Urothelium cell line (cell line): Measurements from ENCODE around the gene MICOS13.
A peak's percentile ranks its signal among the peaks of the same experiment; 100 is the strongest.
"Not testable (repeated sequence)": the region's sequence is repeated elsewhere in the genome, so short reads cannot be mapped to it uniquely, and the experiment has no call there.

Experiments used
- DNase-seq: peaks from one replicate; pipeline ENCODE4 v3.0.0; 2011; ENCODE audit warnings: low spot score, mixed read lengths
- FAIRE-seq: peaks from 2 replicates; lab custom pipeline; 2011; peaks lifted over from hg19 to GRCh38; lab: Jason Lieb, UNC

Gene MICOS13

DNA sequence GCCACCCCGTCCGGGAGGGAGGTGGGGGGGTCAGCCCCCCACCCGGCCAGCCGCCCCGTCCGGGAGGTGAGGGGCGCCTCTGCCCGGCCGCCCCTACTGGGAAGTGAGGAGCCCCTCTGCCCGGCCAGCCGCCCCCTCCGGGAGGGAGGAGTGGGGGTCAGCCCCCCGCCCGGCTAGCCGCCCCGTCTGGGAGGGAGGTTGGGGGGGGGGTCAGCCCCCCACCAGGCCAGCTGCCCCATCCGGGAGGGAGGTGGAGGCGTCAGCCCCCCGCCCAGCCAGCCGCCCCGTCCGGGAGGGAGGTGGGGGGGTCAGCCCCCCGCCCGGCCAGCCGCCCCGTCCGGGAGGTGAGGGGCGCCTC, 21.7 kb upstream of the MICOS13 start:
- FAIRE-seq, DNase-seq: not testable (repeated sequence)

DNA sequence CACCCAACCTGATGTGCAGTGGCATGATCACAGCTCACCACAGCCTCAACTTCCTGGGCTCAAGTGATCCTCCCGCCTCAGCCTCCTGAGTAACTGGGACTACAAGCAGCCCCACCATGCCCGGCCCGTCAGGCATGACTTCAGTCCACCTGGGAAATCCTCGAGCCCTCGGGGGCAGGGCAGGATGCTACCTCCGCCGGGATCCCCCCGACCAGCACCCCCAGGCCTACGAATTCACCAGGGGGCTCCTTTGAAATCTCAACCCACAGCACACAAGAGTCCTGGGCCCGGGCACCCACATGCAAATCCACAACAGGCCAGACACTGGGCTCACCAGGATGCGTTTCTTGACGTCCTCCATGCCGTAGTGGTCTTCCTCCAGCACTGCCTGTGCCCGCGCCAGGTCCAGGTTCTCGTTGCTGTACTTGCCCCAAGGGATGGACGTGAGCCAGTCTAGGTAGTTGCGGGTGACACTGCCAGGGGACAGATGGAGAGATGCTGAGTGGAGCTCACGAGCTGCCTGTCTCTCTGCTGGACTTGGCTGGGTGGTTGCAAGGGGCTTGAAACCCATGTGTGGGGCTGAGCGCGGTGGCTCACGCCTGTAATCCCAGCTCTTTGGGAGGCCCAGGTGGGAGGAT, 20.3 kb upstream of the MICOS13 start:
- FAIRE-seq = no peak
- no peak for DNase-seq

DNA sequence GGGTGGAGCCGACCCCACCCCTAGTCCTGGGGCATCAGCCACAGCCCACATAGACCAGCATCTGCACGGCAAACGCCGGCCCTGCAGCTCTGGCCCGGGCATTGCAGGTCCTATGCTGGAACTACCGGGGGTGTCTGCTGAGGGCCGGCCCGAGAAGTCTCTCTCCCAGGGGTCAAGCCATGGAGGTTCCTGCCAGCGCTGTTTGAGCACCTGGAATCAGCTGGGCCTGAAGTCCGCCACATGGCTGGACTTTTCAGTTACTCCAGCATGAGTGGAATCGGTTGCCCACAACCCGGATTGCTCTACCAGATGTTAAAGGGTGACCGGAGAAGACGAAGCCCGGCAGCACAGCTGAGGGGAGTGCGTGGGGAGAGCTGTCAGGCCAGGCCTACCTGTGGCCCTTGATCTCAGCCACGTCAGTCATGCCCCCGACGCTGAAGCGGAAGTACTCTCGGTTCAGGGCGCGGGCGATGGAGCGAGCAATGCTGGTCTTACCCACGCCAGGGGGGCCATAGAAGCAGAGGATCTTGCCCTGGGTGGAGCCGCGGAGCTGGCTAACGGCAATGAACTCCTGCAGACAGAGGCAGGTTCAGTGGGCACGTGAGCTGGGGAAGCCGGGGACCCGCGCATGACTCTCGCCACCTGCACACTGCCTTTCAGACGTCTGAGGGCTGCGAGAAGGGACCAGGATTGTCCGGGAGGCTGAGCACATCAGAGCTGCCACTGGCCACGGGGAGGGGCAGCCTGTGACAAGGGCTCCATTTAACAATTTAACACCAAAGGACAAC, 18.5 kb upstream of the MICOS13 start:
- no peak for DNase-seq
- FAIRE-seq = no peak

DNA sequence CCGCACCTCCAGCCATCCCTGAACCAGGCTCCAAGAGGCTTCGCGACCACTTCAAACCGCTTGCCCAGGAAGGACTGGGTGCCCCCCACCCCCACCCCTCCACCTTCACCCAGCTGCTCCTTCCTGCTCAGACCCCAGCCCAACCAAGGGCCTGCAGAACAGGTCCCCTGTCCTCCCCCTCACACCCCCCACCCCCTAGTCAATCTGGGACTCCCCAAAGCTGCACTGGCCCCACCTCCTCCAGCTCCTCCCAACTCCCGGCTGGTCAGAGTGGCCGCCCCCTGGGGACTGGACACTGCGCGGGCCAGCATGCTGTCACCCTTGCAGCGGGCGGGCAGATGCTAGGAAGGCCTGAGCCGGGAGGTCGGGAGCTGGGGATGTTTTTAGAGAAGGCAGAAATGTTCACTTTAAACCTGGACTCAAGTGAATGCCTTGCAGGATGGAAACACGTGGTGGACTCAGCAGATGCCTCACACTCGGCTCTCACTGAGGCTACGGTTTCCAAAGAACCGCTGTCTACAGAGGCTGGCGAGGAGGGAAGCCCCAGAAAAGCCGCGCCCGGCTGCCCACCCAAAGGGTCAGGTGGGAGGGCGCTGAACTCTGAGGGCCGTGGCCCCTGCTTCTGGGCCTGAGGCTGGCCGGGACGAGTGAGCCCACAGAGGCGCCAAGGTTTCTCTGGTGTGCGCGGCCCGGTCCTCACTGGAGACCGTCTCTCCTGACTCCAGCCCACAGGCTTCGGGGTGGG, 17.7 kb upstream of the MICOS13 start:
- DNase-seq (no peak), FAIRE-seq (no peak)

DNA sequence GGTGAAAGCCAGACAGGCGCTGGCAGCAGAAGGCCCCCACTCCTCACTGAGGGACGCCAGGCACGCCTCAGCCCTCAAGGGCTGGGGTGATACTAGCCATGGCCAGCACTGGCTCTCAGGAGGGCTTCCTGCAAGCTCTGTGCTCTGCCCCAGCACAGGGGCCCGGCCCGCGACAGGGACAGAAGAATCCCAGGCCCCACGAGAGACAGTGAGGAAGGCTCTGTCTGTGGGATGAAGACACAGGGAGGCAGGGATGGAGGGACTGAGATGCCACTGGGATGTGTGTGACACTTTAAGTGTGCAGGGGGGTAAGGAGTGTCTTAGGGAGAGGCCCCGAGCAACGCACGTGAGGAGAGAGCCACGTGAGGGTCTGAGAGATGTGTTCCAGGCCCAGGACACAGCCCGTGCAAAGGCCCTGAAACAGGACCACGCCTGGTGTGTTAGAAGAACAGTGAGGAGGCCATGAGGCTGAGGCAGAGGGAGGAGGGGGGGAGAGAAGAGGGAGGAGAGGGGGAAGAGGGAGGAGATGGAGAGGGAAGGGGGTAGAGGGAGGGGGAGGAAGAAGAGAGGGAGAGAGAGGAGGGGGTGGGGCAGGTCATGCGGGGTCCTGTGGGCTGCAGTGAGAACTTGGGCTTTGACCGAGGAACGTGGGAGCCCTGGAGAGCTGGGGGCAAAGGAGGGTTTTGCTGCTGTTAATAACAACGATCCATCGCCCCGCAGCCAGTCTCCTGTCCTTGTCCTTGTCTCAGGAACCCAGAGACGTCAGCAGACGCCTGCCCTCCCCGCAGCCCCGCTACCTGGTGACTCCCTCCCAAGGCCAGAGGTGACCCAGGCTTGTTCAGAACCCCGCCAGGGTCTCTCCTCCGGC, 16.9 kb upstream of the MICOS13 start:
- FAIRE-seq = no peak

DNA sequence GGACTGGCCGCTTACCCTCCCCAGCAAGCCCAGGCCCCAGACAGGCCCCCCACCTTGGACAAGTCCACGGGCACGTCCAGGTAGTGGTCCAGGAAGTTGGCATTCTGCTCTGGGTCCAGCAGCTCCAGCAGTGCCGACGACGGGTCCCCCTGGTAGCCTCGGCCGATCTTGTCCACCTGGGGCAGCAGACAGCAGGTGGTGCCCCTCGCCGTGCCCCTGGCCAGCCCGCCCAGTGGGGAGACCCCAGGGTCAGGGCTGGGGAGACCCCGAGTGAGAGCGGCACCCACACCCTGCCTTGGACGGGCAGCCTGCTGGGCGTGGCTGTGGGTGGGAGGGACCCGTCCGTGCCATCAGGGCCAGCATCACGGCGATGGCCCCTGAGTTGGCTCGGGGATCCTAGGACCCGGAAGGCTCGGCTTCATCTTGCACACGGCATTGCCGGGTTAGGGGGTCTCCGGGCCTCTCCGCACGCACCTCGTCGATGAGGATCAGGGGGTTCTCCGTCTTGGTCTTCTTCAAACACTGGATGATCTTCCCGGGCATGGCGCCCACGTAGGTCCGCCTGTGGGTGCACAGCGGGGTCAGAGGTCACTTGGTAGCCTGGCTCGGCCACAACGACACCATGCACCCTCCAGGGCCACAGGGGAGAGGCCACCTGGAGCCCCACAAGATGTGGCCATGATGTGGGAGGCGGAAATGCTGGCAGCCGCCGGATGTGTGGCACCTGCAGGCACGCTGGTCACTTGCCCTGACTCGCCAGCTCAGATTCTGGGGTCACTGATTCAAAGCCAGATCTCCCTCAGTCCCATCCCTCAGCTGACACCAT, 16.1 kb upstream of the MICOS13 start:
- FAIRE-seq (no peak), DNase-seq (no peak)

More for the DNA sequence above, 16.9 kb upstream of the MICOS13 start:
- no peak for DNase-seq

DNA sequence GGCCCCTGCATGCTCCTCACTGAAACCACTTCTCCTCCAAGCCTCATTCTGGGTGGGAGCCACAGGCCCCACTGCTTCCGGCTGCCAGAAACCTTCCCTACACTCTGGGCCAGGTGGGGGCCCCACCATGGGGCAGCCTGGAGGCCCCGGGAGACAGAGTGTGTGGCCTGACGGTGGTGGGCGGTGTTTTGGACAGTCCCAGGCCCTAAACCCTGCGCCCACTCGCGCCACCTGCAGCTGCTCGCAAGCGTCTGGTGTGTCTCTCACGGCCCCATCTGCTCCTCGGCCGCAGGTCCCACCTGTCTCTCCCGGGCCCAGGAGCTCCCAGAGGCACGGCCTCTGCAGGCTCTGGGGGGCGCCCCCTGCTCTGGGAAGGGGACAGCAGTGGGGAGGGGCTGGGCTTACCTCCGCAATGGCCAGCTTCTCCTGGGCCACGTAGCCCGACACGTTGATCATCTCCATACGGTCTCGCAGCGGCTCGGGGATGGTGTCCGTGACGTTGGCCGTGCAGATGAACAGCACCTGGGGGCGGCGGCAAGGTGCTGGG, 15.4 kb upstream of the MICOS13 start:
- no peak for FAIRE-seq
- DNase-seq = no peak

DNA sequence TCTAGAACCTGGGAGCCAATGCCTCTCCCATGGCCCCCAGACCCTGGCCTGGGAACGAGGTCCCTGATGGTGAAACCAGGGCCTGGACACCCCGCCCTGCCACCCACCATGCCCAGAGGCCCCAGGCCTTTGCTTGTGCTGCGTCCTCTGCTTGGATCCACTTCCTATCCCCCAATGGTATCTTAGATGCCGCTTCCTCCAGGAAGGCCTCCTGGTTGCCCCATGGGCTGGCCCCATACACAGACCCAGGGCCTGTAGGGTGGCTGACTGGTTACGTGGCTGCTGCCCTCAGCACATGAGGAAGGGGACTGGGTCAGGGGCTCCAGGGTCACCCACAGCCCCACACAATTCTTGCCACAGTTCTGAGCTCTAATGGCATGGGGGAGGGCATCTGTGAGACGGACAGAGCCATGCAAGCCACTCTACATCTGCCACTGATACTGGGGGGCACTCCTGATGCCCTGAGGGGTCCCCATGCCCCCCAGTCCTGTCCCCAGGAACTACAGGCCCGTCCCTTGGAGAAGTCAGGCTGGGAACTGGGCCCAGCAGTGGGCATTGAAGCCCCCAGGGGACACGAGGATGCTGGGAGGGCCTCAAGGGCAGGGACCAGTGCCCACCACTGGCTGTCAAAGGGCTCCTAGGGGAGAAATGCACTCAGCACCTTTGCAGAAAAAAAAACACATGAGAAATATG, 14.8 kb upstream of the MICOS13 start:
- FAIRE-seq (no peak), DNase-seq (no peak)

DNA sequence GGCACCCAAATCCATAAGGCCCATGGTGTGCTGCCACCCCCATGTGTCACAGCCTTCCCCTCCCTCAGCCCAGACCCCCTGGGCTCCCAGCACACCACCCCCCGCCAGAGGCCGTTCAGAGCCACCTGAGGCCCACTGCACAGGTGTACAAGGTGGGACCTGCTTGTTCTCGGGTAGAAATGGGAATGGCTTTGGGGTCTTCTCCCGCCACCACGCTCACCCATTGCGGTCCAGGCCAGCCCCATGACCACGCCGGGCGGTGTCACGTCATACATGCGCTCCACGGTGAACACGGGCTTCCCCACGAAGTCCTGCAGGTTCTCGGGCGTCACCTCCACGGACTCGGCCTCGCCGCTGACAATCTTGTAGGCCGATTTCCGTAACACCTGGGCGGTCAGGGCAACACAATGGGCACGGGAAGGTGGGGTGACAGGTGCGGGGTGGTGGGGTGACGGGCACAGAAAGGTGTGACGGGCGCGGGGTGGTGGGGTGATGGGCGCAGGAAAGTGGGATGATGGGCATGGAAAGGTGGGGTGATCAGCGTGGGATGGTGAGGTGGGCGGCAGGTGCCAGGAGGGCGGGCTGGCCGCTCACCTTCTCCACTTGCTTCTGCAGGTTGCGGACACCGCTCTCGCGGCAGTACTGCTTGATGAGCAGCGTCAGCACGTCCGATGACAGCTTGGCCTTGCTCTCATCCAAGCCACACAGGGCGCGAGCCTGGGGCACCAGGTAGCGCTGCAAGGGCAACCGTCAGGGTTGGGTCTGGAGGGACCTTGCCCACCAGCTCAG, 14.0 kb upstream of the MICOS13 start:
- FAIRE-seq = no peak
- DNase-seq = no peak

DNA sequence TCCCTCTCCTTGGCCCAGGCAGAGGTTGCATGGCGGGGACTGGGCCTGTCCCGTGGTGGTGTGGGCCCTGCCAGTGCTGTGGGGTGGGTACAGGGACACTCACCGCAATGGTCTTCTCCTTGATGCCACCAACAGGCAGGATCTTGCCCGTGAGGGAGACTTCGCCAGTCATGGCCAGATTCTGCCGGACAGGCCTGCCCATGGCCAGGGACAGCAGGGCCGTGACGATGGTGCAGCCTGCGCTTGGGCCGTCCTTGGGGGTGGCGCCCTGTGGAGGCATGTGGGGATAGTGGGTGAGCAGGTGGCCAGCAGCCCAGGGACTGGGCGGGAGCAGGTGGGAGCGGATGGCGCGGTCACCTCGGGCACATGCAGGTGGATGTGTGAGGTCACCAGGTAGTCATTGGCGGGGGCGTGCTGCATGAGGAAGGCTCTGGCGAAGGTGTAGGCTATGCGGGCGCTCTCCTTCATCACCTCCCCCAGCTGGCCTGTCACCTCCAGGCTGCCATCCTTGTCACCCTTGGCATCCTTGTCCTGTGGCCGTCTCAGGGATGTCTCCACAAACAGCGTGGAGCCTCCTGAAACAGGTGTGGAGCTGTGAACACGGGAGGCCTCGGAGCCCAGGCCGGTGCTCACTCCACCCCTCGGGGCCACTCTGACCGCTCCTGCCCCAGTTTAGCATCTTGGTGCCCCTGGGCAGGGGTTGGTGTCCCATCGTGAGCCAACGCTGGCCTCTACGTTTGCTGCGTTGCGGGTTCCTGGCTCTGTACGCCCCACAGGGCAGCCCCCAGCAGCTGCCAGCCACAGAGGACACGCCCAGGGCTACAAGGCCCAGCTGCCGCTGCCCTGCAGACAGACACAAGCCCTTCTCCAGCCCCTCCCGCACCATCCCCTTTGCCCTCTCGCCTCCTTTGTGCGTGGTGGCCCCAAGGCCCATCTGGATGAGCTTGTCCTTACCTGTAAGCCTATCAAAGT, 13.2 kb upstream of the MICOS13 start:
- no peak for DNase-seq
- no peak for FAIRE-seq

DNA sequence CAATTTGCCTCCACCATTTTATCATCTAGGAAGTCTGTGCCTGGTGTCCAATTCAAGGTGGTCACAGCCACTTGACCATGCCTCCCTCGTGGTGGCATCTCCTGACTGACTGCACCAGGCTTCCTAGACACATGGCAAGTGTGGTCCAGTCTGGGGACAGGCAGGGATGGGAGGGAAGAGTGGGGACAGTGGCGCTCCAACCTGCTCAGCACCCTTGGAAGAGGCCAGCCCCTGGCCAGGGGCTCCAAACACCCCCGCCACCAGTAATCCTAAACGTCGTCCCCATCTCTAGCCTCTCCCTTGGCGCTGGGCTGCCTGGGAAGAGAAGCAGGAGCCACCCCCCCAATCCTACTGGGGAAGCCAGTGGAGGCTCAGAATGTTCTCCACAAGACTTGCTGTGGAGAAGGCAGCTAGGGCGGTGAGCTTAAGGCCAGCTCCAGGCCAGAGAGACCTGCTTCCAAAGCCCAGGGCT, 12.4 kb upstream of the MICOS13 start:
- FAIRE-seq (no peak), DNase-seq (no peak)

DNA sequence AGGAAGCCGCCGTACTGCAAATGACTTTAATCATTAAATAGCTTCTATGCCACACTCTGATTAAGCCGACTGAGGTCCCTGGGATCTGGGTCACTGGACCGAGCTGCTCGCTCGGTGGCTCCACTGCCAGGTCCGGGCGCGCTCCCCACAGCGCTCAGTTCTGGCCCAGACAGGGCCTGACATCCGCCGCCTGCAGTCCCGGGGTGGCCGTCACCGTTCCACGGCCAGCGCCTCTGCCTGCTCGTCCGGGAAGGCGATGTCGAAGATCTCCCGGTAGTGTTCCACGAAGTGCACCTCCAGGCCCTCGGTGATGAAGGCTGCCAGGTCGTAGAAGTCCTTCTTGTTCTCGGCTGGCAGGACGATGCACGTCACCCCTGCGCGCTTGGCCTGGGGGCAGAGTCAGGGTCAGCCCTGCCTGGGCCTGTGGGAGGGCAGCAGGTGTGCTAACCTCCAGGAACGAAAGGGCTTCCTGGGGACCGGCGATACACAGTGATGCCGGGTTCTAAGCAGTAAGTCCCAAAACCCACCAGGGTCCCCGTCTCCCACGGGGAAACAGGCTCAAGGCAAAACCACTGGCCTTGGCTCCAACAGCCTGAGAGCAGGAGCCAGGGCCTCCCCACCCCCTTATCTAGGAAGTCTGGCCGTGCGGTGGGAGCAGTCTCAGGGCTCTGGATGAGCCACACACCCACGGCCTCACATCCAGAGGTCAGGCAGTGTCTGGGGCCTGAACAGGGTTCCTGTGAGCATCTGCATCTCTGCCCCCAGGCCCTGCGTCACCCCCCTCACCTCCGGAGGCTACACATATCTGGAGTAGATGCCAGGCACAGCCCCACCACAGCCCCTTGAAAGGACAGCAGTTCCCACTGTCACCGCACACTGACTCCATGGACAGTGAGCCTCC, 11.8 kb upstream of the MICOS13 start:
- no peak for DNase-seq
- FAIRE-seq = no peak

DNA sequence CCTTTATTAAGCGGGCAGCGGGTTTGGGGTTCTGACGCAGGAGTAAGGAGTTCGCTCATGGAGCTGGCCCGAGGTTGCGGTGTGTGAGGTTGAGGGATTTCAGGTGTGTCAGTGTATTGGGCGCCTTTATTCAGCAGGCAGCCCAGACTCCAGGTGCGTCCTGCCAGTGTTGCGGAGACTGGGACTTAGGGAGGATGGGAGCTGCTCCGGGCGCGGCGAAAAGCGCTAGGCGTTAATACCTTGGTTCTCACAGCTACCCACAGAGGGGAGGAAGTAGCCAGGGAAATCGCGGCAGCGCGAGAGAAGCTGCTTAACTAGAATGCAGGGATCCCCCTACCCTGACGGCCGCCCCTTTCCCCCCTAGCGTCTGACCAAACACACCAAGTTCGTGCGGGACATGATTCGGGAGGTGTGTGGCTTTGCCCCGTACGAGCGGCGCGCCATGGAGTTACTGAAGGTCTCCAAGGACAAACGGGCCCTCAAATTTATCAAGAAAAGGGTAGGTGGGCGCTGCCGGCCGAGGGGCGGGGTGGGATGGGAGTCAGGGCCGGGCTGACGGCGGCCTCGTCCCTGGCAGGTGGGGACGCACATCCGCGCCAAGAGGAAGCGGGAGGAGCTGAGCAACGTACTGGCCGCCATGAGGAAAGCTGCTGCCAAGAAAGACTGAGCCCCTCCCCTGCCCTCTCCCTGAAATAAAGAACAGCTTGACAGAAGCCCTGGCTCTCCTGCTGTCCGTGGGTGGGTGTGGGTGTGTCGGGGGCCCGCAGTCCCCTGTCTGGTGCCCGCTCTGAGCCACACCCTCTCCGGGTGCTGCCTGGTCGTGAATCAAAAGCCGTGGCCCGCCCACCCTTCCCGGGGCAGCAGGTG, 10.9 kb upstream of the MICOS13 start:
- FAIRE-seq (no peak), DNase-seq (no peak)

DNA sequence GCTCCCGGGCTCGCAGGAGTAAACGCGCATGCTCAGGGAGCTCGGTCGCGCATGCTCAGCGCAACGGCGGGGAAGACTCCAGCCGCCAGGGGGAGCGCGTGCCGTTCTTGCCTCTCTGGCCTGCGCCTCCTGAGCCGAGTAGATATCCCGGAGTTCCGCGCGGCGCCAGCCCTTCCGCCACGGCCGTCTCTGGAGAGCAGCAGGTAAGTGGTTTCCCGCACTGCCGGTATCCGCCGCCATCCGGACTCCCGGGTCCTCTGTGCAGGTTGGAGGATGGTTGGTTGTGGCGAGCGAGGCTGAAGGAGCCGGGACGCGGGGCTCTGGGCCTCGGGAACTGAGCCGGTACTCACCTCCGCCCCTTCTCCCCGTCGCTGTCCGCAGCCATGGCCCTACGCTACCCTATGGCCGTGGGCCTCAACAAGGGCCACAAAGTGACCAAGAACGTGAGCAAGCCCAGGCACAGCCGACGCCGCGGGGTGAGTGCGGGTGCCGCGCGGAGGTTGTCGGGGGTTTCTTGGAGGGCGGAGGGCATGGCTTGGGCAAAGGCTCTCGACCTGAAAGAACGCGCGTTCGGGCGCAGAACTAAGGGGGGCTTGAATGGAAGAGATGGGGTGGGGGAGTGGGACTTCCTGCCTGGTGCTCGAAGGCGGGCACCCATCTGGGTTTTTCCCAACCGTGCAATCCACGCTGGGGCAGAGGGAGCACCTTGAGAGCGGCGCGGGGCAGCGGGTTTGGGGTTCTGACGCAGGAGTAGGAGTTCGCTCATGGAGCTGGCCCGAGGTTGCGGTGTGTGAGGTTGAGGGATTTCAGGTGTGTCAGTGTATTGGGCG, 10.0 kb upstream of the MICOS13 start, which contains the start of gene RPL36:
Gene RPL36, plus strand, starts transcription at position 171 of the 830 bp plus-strand sequence. Its CDS starts 213 bp downstream, at position 384.
- FAIRE-seq = no peak
- DNase-seq = peak; percentile 92
